HepG2 (cell line): ENCODE data around the gene AGAP1. TPM values are rescaled to one million over a fixed set of nuclear protein-coding genes. Genes with fewer than 3 reads are reported as not detected.

ENCODE experiments used
- ATAC-seq: fragments of 200-7000 bp; cut with Tn5 transposase; 3 replicates; pipeline ENCODE4 v1.9.1; 2020; ENCODE audit warnings: mild to moderate bottlenecking, moderate library complexity
- BruUV-seq: library from RNA; stranded (reverse); fragments of 400-500 nt; replicated peaks from 2 replicates; lab custom pipeline; 2021; lab: Mats Ljungman, UMichigan
- CTCF ChIA-PET: fragments of 300-600 bp; formaldehyde crosslinking; extraction: SDS; loops from one replicate; lab custom pipeline; 2021; ENCODE audit warnings: low total read pairs, inconsistent platforms, low intra/inter-chr PET ratio; lab: Yijun Ruan, JAX
- POLR2A ChIA-PET: fragments of 350-600 bp; sonication (Branson Sonifier 250); formaldehyde crosslinking; loops from one replicate; lab custom pipeline; 2020; ENCODE audit warnings: antibody characterized with exemption, inconsistent platforms; lab: Yijun Ruan, JAX
- DNase-seq: peaks from one replicate; pipeline ENCODE4 v3.0.0-alpha.2; 2015; ENCODE audit warnings: low spot score
- FAIRE-seq: peaks from 3 replicates; lab custom pipeline; 2011; peaks lifted over from hg19 to GRCh38; lab: Jason Lieb, UNC
- H2AFZ ChIP-seq: one replicate; pipeline ENCODE4 v1.6.1; 2011; ENCODE audit warnings: low read length, inconsistent platforms
- H3K27ac ChIP-seq: fragments of 300-600 bp; 3 replicates; pipeline ENCODE4 v1.8.0; 2011; ENCODE audit warnings: mixed run types, mild to moderate bottlenecking, mixed read lengths, low read length, inconsistent platforms; ENCODE audit not compliant: insufficient read depth; ENCODE audit errors: extremely low read length
- H3K27me3 ChIP-seq, 2 experiments: fragments of 200-600 bp in 1 of 2; 2 replicates in 1 of 2; 3 replicates in 1 of 2; pipeline versions ENCODE4 v1.6.0 to v1.8.0; 2011; ENCODE audit warnings: low read length in 2 of 2, mild to moderate bottlenecking in 2 of 2, moderate library complexity in 2 of 2, inconsistent platforms in 1 of 2; ENCODE audit not compliant: insufficient read depth in 2 of 2, control insufficient read depth in 1 of 2
- H3K36me3 ChIP-seq, 2 experiments: fragments of 200-600 bp in 1 of 2; replicated peaks in 1 of 2; 2 replicates in 1 of 2; 3 replicates in 1 of 2; pipeline versions ENCODE4 v1.5.1 to v1.8.0; 2011; ENCODE audit warnings: low read length in 2 of 2, inconsistent platforms in 1 of 2; ENCODE audit not compliant: insufficient read depth in 2 of 2, control insufficient read depth in 1 of 2
- H3K4me1 ChIP-seq: 2 replicates; pipeline ENCODE4 v1.5.1; 2012; ENCODE audit warnings: low read length, inconsistent platforms; ENCODE audit not compliant: insufficient read depth
- H3K4me2 ChIP-seq: 2 replicates; pipeline ENCODE4 v1.6.0; 2011; ENCODE audit warnings: low read depth, low read length, inconsistent platforms
- H3K4me3 ChIP-seq, 3 experiments: fragments of 200-600 bp in 1 of 3; sonication (generic), shearing (Covaris generic) in 1 of 3; replicated peaks in 1 of 3; 2 replicates each; pipeline ENCODE4 v1.5.1; 2011 to 2016; ENCODE audit warnings: low read length in 3 of 3, inconsistent platforms in 2 of 3, low read depth in 2 of 3, mild to moderate bottlenecking in 2 of 3, control low read depth in 1 of 3, mixed read lengths in 1 of 3; ENCODE audit not compliant: insufficient read depth in 1 of 3
- H3K79me2 ChIP-seq: one replicate; pipeline ENCODE4 v1.6.1; 2011; ENCODE audit warnings: low read length, inconsistent platforms; ENCODE audit not compliant: insufficient read depth
- H3K9ac ChIP-seq: 2 replicates; pipeline ENCODE4 v1.6.0; 2011; ENCODE audit warnings: mild to moderate bottlenecking, low read depth, low read length, inconsistent platforms; ENCODE audit not compliant: insufficient read depth
- H3K9me3 ChIP-seq: 2 replicates; pipeline ENCODE4 v1.5.1; 2012; ENCODE audit warnings: mild to moderate bottlenecking, low read length
- H4K20me1 ChIP-seq: 2 replicates; pipeline ENCODE4 v1.6.0; 2011; ENCODE audit warnings: inconsistent platforms, mild to moderate bottlenecking, low read length, moderate library complexity; ENCODE audit not compliant: insufficient read depth
- CC2D1A ChIP-seq: sonication (generic); formaldehyde crosslinking; IDR thresholded peaks from 2 replicates; pipeline ENCODE4 v1.8.1; 2023; ENCODE audit warnings: mild to moderate bottlenecking, missing genetic modification reagents
- FOXK2 ChIP-seq: fragments of 450-650 bp; IDR thresholded peaks from 2 replicates; pipeline ENCODE4 v1.6.1; 2016
- GZF1 ChIP-seq: sonication (generic); formaldehyde crosslinking; IDR thresholded peaks from 2 replicates; pipeline ENCODE4 v1.5.1; 2020; ENCODE audit warnings: mild to moderate bottlenecking, missing genetic modification reagents
- KMT2A ChIP-seq: sonication (generic); formaldehyde crosslinking; IDR thresholded peaks from 2 replicates; pipeline ENCODE4 v1.4.0; 2020; ENCODE audit warnings: missing genetic modification reagents
- REST ChIP-seq, 2 experiments: IDR thresholded peaks; 2 replicates each; pipeline ENCODE4 v1.6.1; 2011 to 2012; ENCODE audit warnings: low read length in 2 of 2, borderline replicate concordance in 1 of 2, low read depth in 1 of 2, mild to moderate bottlenecking in 1 of 2, moderate library complexity in 1 of 2
- SP4 ChIP-seq: sonication (generic); formaldehyde crosslinking; IDR thresholded peaks from 2 replicates; pipeline ENCODE4 v1.8.1; 2023; ENCODE audit warnings: mild to moderate bottlenecking, missing genetic modification reagents
- U2AF1 ChIP-seq: fragments of 200-400 bp; formaldehyde crosslinking; optimal IDR thresholded peaks from 2 replicates; pipeline ENCODE3; 2017; ENCODE audit warnings: mild to moderate bottlenecking, low read depth, low read length
- ZNF207 ChIP-seq: fragments of 450-650 bp; IDR thresholded peaks from 2 replicates; pipeline ENCODE4 v1.6.1; 2016; ENCODE audit warnings: antibody characterized with exemption, borderline replicate concordance
- ZNF235 ChIP-seq: sonication (generic); formaldehyde crosslinking; IDR thresholded peaks from 2 replicates; pipeline ENCODE4 v1.8.1; 2023; ENCODE audit warnings: mild to moderate bottlenecking, missing genetic modification reagents, borderline replicate concordance
- ZNF451 ChIP-seq: sonication (generic); formaldehyde crosslinking; IDR thresholded peaks from 2 replicates; pipeline ENCODE4 v1.5.0; 2020; ENCODE audit warnings: mild to moderate bottlenecking, missing genetic modification reagents
- ZNF543 ChIP-seq: sonication (generic); formaldehyde crosslinking; IDR thresholded peaks from 2 replicates; pipeline ENCODE4 v1.4.0; 2020; ENCODE audit warnings: mild to moderate bottlenecking, missing genetic modification reagents
- WGBS: methylation state at CpG from one replicate; pipeline ENCODE4 v1.1.6; 2017; ENCODE audit warnings: low lambda C conversion rate; 5-methylcytosine and 5-hydroxymethylcytosine counted together
- in situ Hi-C: cut with HindIII; loops from 2 replicates; pipeline ENCODE4 v1.10.0; 2017; ENCODE audit warnings: low pct_unique_long_range_greater_than_20kb; ENCODE audit not compliant: extremely low pct_ligation_motif_present
- intact Hi-C: fragments of 100-400 bp; cut with micrococcal nuclease; formaldehyde crosslinking; loops from one replicate; pipeline ENCODE4 v1.10.0; 2022; ENCODE audit not compliant: unreplicated experiment
- polyA plus RNA-seq, 8 experiments: library from polyadenylated mRNA; depleted of rRNA in 3 of 8; stranded (reverse) in 7 of 8; unstranded in 1 of 8; fragments of >200 nt; fragmentation: Illumina TruSeq in 4 of 8; extraction: Trizol in 4 of 8; gene quantifications; 2 replicates each; pipeline versions ENCODE4 v1.2.1 to v1.2.3, GENCODE V29; 2011 to 2016; ENCODE audit warnings: low read depth in 4 of 8, missing spikeins in 1 of 8, mixed read lengths in 1 of 8; ENCODE audit not compliant: insufficient read depth in 1 of 8
- total RNA-seq, 5 experiments: library from RNA; depleted of rRNA; stranded (reverse); fragments of >200 nt; fragmentation: Illumina TruSeq; extraction: Trizol; gene quantifications; 2 replicates each; pipeline ENCODE4 v1.2.3, GENCODE V29; 2016; ENCODE audit warnings: low read depth in 1 of 5
- TF ChIP-seq, protein P1 (sequence below), 2 experiments: sonication (generic) in 1 of 2; formaldehyde crosslinking in 1 of 2; IDR thresholded peaks; 2 replicates each; pipeline versions ENCODE4 v1.4.0 to v1.6.1; 2016 to 2020; ENCODE audit warnings: borderline replicate concordance in 1 of 2, low read depth in 1 of 2, mild to moderate bottlenecking in 1 of 2, missing genetic modification reagents in 1 of 2

The AGAP1 gene
- total and polyA plus RNA-seq, 2 of the 13 experiments (the other 11 are each of a cell fraction or from before 2014, with no cell fraction given) = 21.2 to 32.7 TPM

DNA sequence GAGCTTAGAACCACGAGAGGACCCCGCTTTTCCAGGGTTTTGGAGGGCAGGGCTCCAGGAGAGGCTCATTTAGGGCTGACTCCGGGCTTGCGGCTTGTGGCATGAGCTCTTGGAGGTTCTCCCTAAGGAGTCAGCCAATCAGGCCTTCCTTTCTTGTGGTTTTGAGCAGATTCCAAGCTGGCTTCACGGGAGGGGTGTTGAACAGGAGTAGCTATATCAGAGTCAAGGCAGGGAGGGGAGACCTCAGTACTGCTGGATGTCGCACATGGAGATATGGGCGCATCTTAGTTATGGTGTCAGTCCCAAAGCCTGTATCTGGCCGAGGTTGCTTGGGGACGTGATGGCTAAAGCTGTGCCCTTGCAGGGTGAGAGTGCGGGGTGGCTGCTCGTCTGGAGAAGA, 98.6 kb downstream of the AGAP1 start:
- WGBS = 89% methylated on average over 10 of the region's 11 CpGs
- Histone ChIP-seq H3K9ac (no peak overlapping the region), H3K36me3 (peaks cover 4 to 6% of the 10 kb centered on the region in 2 experiments; a peak in 3 of 5 replicates), H3K79me2 (peaks cover 19% of the 10 kb centered on the region), H3K4me3 (no peak overlapping the region), H2AFZ (no peak overlapping the region), H3K4me2 (no peak overlapping the region), H3K4me1 (peaks cover 18% of the 10 kb centered on the region; the same call in 1 of the 2 replicates), H3K27me3 (no peaks in the 10 kb centered on the region), H3K9me3 (no peaks in the 10 kb centered on the region), H3K27ac (no peak overlapping the region), H4K20me1 (peaks cover 43% of the 10 kb centered on the region)
- ATAC-seq = no peak
- ChIA-PET CTCF (no interaction called here), POLR2A (no interaction called here)
- in situ Hi-C loops (loop anchor here (5.0 kb wide), 2 partner anchors 155 to 450 kb away; no protein-coding TSS in a partner anchor), intact Hi-C loops (loop anchor here (5.0 to 10.0 kb wide), 2 partner anchors 95 to 328 kb away; no protein-coding TSS in a partner anchor)
- BruUV-seq = no TSS peak
- DNase-seq = no peak
- no peak for FAIRE-seq
- TF ChIP-seq ZNF543 (CRISPR knock-in tag) (no peak), ZNF451 (CRISPR knock-in tag) (no peak), FOXK2 (no peak), ZNF207 (no peak), SP4 (no peak), U2AF1 (no peak), KMT2A (CRISPR knock-in tag) (no peak), CC2D1A (CRISPR knock-in tag) (no peak), GZF1 (CRISPR knock-in tag) (no peak), REST (IDR thresholded peaks at IDR 0.05; ENCODE audit: borderline replicate concordance in 1 of 2, low read depth in 1 of 2, low read length in 2 of 2) (no peak), ZNF235 (CRISPR knock-in tag) (no peak)
- TF ChIP-seq, protein P1, sequence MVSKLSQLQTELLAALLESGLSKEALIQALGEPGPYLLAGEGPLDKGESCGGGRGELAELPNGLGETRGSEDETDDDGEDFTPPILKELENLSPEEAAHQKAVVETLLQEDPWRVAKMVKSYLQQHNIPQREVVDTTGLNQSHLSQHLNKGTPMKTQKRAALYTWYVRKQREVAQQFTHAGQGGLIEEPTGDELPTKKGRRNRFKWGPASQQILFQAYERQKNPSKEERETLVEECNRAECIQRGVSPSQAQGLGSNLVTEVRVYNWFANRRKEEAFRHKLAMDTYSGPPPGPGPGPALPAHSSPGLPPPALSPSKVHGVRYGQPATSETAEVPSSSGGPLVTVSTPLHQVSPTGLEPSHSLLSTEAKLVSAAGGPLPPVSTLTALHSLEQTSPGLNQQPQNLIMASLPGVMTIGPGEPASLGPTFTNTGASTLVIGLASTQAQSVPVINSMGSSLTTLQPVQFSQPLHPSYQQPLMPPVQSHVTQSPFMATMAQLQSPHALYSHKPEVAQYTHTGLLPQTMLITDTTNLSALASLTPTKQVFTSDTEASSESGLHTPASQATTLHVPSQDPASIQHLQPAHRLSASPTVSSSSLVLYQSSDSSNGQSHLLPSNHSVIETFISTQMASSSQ (IDR thresholded peaks at IDR 0.05; ENCODE audit: low read depth) = no peak
- TF ChIP-seq, protein P1 (CRISPR knock-in tag; IDR thresholded peaks at IDR 0.05; ENCODE audit: borderline replicate concordance) = no peak
